NCI-H748 (cell line): Measurements from ENCODE around the gene EMP2.

ENCODE experiments used
- DNase-seq: peaks from one replicate; lab custom pipeline; 2025; ENCODE audit not compliant: unreplicated experiment; lab: John Stamatoyannopoulos, UW

The EMP2 gene

DNA sequence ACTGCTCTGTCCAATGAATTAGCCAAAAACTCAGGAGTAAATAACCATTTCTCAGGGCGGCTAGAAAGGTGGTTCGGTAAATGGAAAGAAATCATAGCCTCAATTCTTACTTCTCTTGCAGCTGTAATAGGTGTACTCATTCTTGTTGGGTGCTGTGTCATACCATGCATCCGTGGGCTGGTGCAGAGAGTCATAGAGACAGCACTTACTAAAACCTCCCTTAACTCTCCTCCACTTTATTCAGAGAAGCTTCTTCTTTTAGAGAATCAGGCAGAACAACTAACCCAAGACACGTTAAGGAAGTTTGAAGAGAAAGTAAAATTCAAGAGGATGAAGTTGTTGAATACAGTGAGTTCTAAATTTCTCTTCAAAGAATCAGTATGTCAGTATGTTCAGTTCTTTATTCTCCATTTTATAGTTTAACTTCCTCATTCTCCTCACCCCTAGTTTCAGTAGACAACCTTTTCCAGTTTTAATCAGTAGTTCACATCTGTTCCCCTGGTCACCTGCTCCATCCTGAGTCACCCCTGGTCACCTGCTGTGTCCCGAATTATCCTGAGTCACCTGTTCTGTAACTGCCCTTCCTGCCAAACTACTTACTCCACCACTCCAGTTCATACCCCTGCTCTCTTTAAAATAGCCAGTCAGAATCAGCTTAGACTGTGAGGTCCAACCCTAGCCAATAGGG lies 85.9 kb downstream of the EMP2 start:
- no peak for DNase-seq

DNA sequence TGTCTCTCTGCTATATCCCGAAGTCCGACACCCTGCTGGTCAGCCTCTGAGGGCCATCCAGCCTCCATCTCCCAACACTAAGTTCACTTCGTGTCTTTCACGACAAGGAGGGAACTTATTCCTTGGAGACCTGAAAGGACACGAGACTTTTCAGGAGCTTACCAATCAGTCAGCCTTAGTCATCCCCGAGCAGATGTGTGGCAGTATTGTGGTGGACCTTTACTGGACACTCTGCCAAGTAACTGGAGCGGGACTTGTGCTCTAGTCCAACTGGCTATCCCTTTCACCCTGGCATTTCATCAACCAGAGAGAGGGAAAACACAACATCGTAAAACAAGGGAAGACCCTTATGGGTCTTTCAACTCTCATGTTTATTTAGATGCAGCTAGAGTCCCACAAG lies 87.1 kb downstream of the EMP2 start:
- DNase-seq: no peak

DNA sequence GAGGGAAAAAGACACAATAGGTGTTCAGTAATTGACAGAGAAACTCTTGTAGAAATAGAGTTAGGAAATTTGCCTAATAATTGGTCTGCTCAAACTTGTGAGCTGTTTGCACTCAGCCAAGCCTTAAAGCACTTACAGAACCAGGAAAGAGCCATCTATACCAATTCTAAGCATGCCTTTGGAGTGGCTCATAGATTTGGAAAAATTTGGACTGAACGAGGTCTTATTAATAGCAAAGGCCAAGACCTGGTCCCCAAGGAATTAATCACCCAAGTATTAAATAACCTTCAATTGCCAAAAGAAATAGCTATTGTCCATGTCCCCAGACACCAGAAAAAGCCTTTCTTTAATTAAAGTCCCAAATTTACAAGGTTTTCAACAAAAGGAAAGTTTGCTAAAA lies 90.3 kb downstream of the EMP2 start:
- DNase-seq: no peak

DNA sequence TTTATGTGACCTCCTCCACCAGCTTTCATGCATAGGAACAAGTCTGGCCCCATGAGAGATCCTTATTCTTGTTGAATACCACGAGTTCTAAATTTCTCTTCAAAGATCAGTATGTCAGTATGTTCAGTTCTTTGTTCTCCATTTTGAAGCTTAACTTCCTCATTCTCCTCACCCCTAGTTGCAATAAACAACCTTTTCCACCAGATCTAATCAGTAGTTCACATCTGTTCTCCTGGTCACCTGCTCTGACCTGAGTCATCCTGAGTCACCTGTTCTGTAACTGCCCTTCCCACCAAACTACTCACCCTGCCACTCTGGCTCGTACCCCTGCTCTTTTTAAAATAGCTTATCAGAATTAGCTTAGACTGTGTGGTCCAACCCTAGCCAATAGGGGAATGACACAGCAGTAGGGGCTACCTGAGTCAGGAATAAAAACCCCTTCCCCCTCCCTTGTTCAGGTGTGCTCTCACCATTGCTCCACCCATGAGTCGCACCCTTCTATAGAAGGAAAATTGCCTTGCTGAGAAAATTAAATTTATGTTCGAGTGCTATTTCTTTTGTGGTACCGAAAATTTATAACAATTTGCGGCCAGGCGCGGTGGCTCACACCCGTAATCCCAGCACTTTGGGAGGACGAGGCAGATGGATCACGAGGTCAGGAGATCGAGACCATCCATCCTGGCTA lies 94.6 kb downstream of the EMP2 start:
- no peak for DNase-seq

DNA sequence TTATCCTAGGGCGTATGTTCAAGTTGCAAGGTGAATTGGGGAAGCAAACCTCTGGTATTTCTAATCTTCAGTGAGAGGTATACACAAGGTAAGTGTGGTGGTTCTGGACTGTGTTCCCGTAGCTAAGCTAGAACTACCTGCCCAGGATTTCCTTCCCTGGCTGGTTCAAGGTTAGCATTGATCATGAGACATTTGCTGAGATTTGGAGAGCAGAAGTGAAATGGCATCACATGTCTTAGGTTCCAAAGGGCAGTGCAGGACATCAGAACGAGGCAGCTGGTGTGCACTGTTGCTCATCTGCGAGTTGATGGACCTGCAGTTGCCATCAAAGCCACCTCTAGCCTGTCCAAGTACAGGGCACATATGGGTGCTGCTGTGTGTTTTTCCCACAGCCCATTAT lies 95.2 kb downstream of the EMP2 start:
- DNase-seq: no peak

DNA sequence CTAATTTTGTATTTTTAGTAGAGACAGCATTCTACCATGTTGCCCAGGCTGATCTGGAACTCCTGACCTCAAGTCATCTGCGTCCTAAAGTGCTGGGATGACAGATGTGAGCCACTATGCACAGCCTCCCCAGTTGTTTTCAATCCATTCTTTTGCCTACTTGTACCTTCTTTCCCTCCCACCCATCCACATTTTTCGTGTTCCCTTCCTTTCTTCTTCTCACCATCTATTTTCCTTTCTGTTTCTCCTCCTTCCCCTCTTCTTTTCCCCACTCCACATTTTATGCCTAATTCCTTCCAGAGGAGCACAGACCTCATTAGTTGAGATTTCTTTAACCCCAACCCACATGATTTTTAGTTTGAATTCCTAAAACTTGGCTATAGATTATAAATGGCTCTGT lies 100.2 kb downstream of the EMP2 start:
- DNase-seq: no peak
